Natural killer cell (primary cell): ENCODE data around the gene EIF2AK3. TPM values are rescaled to one million over a fixed set of nuclear protein-coding genes. Genes with fewer than 3 reads are reported as not detected.

Source experiments
- ATAC-seq, 3 donors: fragments of 150-1000 bp in 2 of 3; fragments of 200-7000 bp in 1 of 3; cut with Tn5 transposase; 1 replicate in 1 of 3; 2 replicates in 2 of 3; pipeline ENCODE4 v1.10.0; 2021; ENCODE audit warnings: mild to moderate bottlenecking in 2 of 3, moderate library complexity in 2 of 3
- DNase-seq, 2 donors: peaks; one replicate each; pipeline versions ENCODE4 v3.0.0 to v3.0.0-alpha.2; 2013 to 2021; ENCODE audit warnings: mixed read lengths in 1 of 2
- H3K27ac ChIP-seq: one replicate; pipeline ENCODE4 v1.5.1; 2013; ENCODE audit warnings: mild to moderate bottlenecking, low read length
- H3K27me3 ChIP-seq: one replicate; pipeline ENCODE4 v1.6.1; 2013; ENCODE audit warnings: low read length; ENCODE audit not compliant: control insufficient read depth, insufficient read depth
- H3K36me3 ChIP-seq: one replicate; pipeline ENCODE4 v1.6.1; 2013; ENCODE audit warnings: low read length; ENCODE audit not compliant: control insufficient read depth, insufficient read depth
- H3K4me1 ChIP-seq: one replicate; pipeline ENCODE4 v1.6.1; 2013; ENCODE audit warnings: low read length; ENCODE audit not compliant: control insufficient read depth, insufficient read depth
- H3K4me3 ChIP-seq: one replicate; pipeline ENCODE4 v1.5.1; 2013; ENCODE audit warnings: low read length
- H3K9me3 ChIP-seq: one replicate; pipeline ENCODE4 v1.6.1; 2013; ENCODE audit warnings: low read length; ENCODE audit not compliant: control insufficient read depth, insufficient read depth
- H3K27ac Mint-ChIP-seq, 2 donors: one replicate each; pipeline ENCODE4 v1.8.0; 2022; ENCODE audit warnings: mild to moderate bottlenecking in 2 of 2, mixed read lengths in 2 of 2, moderate library complexity in 1 of 2
- H3K27me3 Mint-ChIP-seq, 2 donors: one replicate each; pipeline ENCODE4 v1.8.0; 2022; ENCODE audit warnings: low read depth in 2 of 2, mixed read lengths in 2 of 2
- H3K36me3 Mint-ChIP-seq: one replicate; pipeline ENCODE4 v1.8.0; 2022; ENCODE audit warnings: mixed read lengths
- H3K4me1 Mint-ChIP-seq, 2 donors: one replicate each; pipeline ENCODE4 v1.8.0; 2022; ENCODE audit warnings: mixed read lengths in 2 of 2
- H3K4me3 Mint-ChIP-seq: one replicate; pipeline ENCODE4 v1.8.0; 2022; ENCODE audit warnings: mild to moderate bottlenecking, moderate library complexity, mixed read lengths
- H3K9me3 Mint-ChIP-seq, 2 donors: one replicate each; pipeline ENCODE4 v1.8.0; 2022; ENCODE audit warnings: mixed read lengths in 2 of 2
- CTCF ChIP-seq: fragments of 200-600 bp; IDR thresholded peaks from one replicate; pipeline ENCODE4 v1.8.0; 2022; ENCODE audit warnings: antibody characterized with exemption
- WGBS: methylation state at CpG from one replicate; pipeline ENCODE4 v1.1.7; 2013; ENCODE audit warnings: missing lambda C conversion rate; ENCODE audit not compliant: insufficient coverage; 5-methylcytosine and 5-hydroxymethylcytosine counted together
- intact Hi-C: fragments of 100-400 bp; cut with micrococcal nuclease; formaldehyde crosslinking; loops from one replicate; pipeline ENCODE4 v1.14.2; 2022
- total RNA-seq, 4 donors: library from RNA; stranded (reverse); fragments of 120-200 nt in 1 of 4; gene quantifications; one replicate each; pipeline versions ENCODE4 v1.2.3 to v1.2.4, GENCODE V29; 2013 to 2022

Gene EIF2AK3
- total RNA-seq, 3 donors from 2014 or later (not counting 1 experiment from before 2014, with no cell fraction given) = 29.9 to 43.7 (median 33.4) TPM

GRCh38 chr2:88614497-88615157, 12.6 kb downstream of the EIF2AK3 start:
- no peaks in the 10 kb centered on the region for H3K9me3 Mint-ChIP-seq
- Histone ChIP-seq H3K27ac (no peak overlapping the region), H3K9me3 (no peaks in the 10 kb centered on the region), H3K36me3 (peaks cover 9% of the 10 kb centered on the region), H3K27me3 (no peaks in the 10 kb centered on the region), H3K4me1 (peaks cover 12% of the 10 kb centered on the region), H3K4me3 (no peak overlapping the region)
- WGBS = 72% methylated on average over 3 of the region's 3 CpGs
- H3K27ac Mint-ChIP-seq = no peak overlapping the region
- H3K4me3 Mint-ChIP-seq = no peak overlapping the region
- no peaks in the 10 kb centered on the region for H3K36me3 Mint-ChIP-seq
- H3K27me3 Mint-ChIP-seq = no peaks in the 10 kb centered on the region
- H3K4me1 Mint-ChIP-seq = peaks cover 8 to 17% of the 10 kb centered on the region in 2 donors
- ATAC-seq (peak in 2 of 3 donors; percentile 37 to 47), DNase-seq (no peak)
- intact Hi-C loops = no loop called here
- no peak for TF ChIP-seq CTCF

- intact Hi-C loops = no loop called here
- 97% methylated on average over 4 of the region's 4 CpGs for WGBS
- Mint-ChIP-seq H3K27ac (no peak overlapping the region), H3K4me3 (no peak overlapping the region), H3K36me3 (no peaks in the 10 kb centered on the region), H3K9me3 (no peaks in the 10 kb centered on the region), H3K27me3 (no peaks in the 10 kb centered on the region), H3K4me1 (peaks cover 5 to 10% of the 10 kb centered on the region in 2 donors)
- Histone ChIP-seq H3K27ac (no peak overlapping the region), H3K36me3 (peaks cover 9% of the 10 kb centered on the region), H3K27me3 (no peaks in the 10 kb centered on the region), H3K9me3 (no peaks in the 10 kb centered on the region), H3K4me3 (no peak overlapping the region), H3K4me1 (peaks cover 12% of the 10 kb centered on the region)
- no peak for TF ChIP-seq CTCF
- ATAC-seq (no peak), DNase-seq (no peak)
Observed at GRCh38 chr2:88613921-88614320, 13.3 kb downstream of the EIF2AK3 start.

GRCh38 chr2:88608184-88608583, 19.1 kb downstream of the EIF2AK3 start:
- peaks cover 10 to 12% of the 10 kb centered on the region in 2 donors for H3K4me1 Mint-ChIP-seq
- H3K27ac Mint-ChIP-seq = no peak overlapping the region
- Histone ChIP-seq H3K36me3 (peaks cover 9% of the 10 kb centered on the region), H3K27me3 (no peaks in the 10 kb centered on the region), H3K9me3 (no peaks in the 10 kb centered on the region), H3K4me3 (no peak overlapping the region), H3K27ac (peak overlapping the region; percentile 41), H3K4me1 (no peaks in the 10 kb centered on the region)
- no peak for ATAC-seq
- no peak for DNase-seq
- H3K36me3 Mint-ChIP-seq = no peaks in the 10 kb centered on the region
- H3K27me3 Mint-ChIP-seq = no peaks in the 10 kb centered on the region
- 88% methylated on average over 3 of the region's 3 CpGs for WGBS
- H3K4me3 Mint-ChIP-seq = no peak overlapping the region
- TF ChIP-seq CTCF = no peak
- intact Hi-C loops = no loop called here
- no peaks in the 10 kb centered on the region for H3K9me3 Mint-ChIP-seq

- Histone ChIP-seq H3K36me3 (peaks cover 5% of the 10 kb centered on the region), H3K27ac (peak overlapping the region; percentile 28), H3K9me3 (no peaks in the 10 kb centered on the region), H3K27me3 (no peaks in the 10 kb centered on the region), H3K4me3 (no peak overlapping the region), H3K4me1 (no peaks in the 10 kb centered on the region)
- Mint-ChIP-seq H3K4me1 (peaks cover 13 to 18% of the 10 kb centered on the region in 2 donors), H3K4me3 (no peak overlapping the region), H3K36me3 (no peaks in the 10 kb centered on the region), H3K27me3 (no peaks in the 10 kb centered on the region), H3K27ac (no peak overlapping the region), H3K9me3 (no peaks in the 10 kb centered on the region)
- ATAC-seq (no peak), DNase-seq (no peak)
- intact Hi-C loops = no loop called here
- TF ChIP-seq CTCF = no peak
- WGBS = no CpG with 5 or more reads among the region's 2 CpGs
Observed at GRCh38 chr2:88607416-88607815, 19.8 kb downstream of the EIF2AK3 start.
